ENCODE measurements around the gene ERBB2.
A peak's percentile ranks its signal among the peaks of the same experiment; 100 is the strongest.

Gene ERBB2

DNA sequence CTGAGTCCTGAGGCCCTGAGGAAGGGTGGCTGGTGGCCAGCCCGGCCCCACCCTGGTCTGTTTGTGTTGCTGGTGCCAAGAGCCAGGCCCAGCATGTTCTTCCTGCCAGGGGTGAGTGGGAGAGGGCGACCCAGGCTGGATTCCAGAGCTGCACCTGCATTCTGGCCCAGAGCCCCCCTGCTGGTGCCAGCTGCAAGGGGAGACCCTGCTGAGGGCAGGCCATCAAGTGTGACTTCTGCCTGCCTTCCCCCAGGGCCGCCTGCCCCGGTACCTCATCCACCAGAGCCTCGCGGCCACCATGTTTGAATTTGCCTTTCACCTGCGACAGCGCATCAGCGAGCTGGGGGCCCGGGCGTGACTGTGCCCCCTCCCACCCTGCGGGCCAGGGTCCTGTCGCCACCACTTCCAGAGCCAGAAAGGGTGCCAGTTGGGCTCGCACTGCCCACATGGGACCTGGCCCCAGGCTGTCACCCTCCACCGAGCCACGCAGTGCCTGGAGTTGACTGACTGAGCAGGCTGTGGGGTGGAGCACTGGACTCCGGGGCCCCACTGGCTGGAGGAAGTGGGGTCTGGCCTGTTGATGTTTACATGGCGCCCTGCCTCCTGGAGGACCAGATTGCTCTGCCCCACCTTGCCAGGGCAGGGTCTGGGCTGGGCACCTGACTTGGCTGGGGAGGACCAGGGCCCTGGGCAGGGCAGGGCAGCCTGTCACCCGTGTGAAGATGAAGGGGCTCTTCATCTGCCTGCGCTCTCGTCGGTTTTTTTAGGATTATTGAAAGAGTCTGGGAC lies 37.1 kb upstream of the ERBB2 start:
- ATAC-seq: no peak
- peaks cover 24% of the 10 kb centered on the region for H3K4me1 Mint-ChIP-seq
- H3K36me3 Mint-ChIP-seq (ENCODE audit: low read depth): no peaks in the 10 kb centered on the region
- no peaks in the 10 kb centered on the region for H3K9me3 Mint-ChIP-seq
- H3K27ac Mint-ChIP-seq: no peak overlapping the region
- no peak overlapping the region for H3K4me3 Mint-ChIP-seq
- H3K27me3 Mint-ChIP-seq: peaks cover 13% of the 10 kb centered on the region
- no peak for DNase-seq

DNA sequence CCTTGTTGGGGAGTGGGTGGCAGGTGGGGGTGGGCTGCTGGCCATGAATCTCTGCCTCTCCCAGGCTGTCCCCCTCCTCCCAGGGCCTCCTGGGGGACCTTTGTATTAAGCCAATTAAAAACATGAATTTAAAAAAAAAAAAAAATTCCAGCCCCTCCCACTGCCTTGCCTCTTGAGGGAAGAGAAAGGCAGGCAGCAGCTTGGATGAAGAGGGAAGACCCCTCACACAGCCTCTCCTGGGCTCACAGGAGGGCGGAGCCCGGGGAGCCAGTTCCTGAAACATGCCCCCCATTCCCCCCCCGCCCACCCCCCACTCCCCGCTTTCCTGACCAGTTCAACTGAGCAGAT lies 36.5 kb upstream of the ERBB2 start:
- Mint-ChIP-seq H3K9me3 (no peaks in the 10 kb centered on the region), H3K36me3 (ENCODE audit: low read depth) (no peaks in the 10 kb centered on the region), H3K4me3 (no peak overlapping the region), H3K27ac (no peak overlapping the region), H3K27me3 (peaks cover 13% of the 10 kb centered on the region), H3K4me1 (peaks cover 22% of the 10 kb centered on the region)
- ATAC-seq (no peak), DNase-seq (no peak)

DNA sequence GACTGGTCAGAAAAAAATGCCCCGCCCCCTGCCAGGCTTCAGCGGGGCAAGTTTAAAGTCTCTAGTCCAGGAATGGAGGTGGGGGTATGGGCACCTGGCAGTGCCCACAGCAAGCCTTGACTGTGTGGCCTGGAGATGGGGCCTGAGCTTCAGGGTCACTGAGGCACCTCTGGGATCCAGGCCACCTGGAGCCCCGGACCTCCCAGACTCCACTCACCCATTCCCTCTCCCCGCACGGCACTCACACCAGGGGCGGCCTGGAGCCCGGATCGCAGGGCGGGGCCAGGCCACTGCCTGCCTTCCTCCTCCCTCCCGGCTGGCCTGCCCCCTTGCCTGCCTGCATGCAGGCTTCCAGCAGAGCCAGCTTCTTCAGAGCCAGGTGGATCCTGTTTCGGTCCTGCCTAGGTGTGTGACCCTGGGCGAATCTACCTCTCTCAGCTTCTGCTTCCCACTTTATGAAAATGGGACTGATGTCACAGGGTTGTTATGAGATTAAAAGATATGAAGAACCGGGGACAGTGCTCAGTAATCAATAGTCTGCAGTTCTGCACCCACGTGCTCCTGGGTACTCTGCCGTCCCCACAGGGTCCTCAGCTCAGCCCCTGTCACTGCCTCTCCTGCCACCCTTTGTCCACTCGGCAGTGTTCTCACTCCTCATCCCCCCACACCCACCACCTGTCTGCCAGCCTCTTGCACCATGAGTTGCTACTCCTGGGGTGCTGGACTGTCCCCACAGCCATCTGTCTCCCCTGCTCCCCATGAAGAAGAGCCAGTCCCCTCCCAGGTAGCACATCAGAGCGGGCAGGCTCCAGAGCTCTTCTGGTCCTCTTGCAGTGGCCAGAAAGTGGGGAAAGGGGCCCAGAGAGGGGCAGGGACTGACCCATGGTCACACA lies 35.9 kb upstream of the ERBB2 start:
- no peak overlapping the region for H3K4me3 Mint-ChIP-seq
- no peaks in the 10 kb centered on the region for H3K36me3 Mint-ChIP-seq (ENCODE audit: low read depth)
- peaks cover 17% of the 10 kb centered on the region for H3K27me3 Mint-ChIP-seq
- no peak overlapping the region for H3K27ac Mint-ChIP-seq
- no peak for DNase-seq
- no peak for ATAC-seq
- peaks cover 20% of the 10 kb centered on the region for H3K4me1 Mint-ChIP-seq
- H3K9me3 Mint-ChIP-seq: no peaks in the 10 kb centered on the region

DNA sequence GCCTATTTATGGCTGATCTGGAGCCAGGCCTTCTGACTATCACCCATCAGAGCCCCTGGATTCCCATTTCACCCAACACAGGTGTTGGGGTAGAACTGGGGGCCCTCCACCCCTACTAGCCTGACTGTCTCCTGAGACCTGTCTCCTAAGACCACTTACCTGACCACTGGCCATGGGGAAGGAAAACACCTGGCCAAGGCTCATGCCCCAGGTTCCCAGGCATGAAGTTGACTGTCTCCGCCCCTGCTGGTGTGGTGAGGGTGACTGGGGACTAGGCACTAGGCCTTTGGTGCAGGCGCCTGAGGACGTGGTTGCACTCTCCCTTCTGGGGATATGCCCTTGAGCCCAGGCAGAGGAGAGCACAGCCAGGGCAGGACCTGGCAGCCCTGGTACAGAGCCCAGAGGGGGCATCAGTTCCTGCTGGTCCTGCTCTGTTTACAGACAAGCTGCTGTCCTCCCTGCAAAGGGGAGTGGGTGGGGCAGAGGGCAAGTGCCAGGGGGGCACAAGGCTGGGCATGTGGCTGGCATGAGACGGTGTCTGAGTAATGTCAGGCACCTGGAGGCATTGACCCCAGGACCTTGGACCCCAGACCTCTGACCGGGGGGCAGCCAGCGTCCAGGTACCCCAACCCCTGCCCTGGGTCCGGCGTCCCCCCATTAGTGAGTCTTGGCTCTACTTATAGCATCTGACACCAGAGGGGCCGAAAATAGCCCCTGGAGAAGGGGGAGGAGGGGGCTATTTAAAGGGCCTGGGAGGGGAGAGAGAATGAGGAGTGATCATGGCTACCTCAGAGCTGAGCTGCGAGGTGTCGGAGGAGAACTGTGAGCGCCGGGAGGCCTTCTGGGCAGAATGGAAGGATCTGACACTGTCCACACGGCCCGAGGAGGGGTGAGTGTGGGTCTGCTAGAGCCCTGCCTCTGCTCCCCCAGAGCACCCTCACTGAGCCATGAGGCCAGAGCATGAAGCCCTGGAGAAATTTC lies 35.0 kb upstream of the ERBB2 start, which contains the start of gene TCAP:
TCAP (plus strand) TSS at position 769 of the 981 bp plus-strand sequence; CDS start at position 780, 11 bp downstream.
- Mint-ChIP-seq H3K9me3 (no peaks in the 10 kb centered on the region), H3K27ac (no peak within 1 kb of the TSS), H3K27me3 (peaks cover 19% of the 10 kb centered on the region), H3K36me3 (ENCODE audit: low read depth) (no peaks in the 10 kb centered on the region), H3K4me3 (no peak within 1 kb of the TSS), H3K4me1 (peaks cover 12% of the 10 kb centered on the region)
- ATAC-seq (no peak), DNase-seq (no peak)

DNA sequence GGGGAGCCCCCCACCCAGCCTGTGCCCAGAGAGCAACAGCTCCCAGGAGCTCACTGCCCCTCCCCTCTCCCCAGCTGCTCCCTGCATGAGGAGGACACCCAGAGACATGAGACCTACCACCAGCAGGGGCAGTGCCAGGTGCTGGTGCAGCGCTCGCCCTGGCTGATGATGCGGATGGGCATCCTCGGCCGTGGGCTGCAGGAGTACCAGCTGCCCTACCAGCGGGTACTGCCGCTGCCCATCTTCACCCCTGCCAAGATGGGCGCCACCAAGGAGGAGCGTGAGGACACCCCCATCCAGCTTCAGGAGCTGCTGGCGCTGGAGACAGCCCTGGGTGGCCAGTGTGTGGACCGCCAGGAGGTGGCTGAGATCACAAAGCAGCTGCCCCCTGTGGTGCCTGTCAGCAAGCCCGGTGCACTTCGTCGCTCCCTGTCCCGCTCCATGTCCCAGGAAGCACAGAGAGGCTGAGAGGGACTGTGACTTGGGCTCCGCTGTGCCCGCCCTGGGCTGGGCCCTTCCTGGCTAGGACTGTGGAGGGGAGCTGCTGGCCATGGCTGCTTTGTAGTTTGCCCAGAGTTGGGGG lies 34.1 kb upstream of the ERBB2 start:
- ATAC-seq (no peak), DNase-seq (no peak)
- H3K4me1 Mint-ChIP-seq: peaks cover 10% of the 10 kb centered on the region
- no peaks in the 10 kb centered on the region for H3K36me3 Mint-ChIP-seq (ENCODE audit: low read depth)
- H3K4me3 Mint-ChIP-seq: no peak overlapping the region
- peaks cover 20% of the 10 kb centered on the region for H3K27me3 Mint-ChIP-seq
- no peaks in the 10 kb centered on the region for H3K9me3 Mint-ChIP-seq
- H3K27ac Mint-ChIP-seq: no peak overlapping the region

DNA sequence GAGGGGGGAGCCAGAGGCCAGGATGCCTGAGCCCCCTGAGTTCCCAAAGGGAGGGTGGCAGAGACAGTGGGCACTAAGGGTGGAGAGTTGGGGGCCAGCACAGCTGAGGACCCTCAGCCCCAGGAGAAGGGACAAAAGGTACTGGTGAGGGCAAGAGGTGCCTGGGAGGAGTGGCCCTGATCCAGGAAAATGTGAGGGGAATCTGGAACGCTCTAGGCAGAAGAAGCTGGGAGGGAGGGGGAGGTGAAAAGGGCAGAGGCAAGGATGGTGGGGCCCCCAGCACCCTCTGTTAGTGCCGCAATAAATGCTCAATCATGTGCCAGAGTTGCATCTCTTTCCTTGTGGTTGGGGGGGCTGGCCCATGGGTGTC lies 33.6 kb upstream of the ERBB2 start:
- Mint-ChIP-seq H3K4me1 (peaks cover 10% of the 10 kb centered on the region), H3K27me3 (peaks cover 20% of the 10 kb centered on the region), H3K27ac (no peak overlapping the region), H3K36me3 (ENCODE audit: low read depth) (no peaks in the 10 kb centered on the region), H3K4me3 (no peak overlapping the region), H3K9me3 (no peaks in the 10 kb centered on the region)
- ATAC-seq (no peak), DNase-seq (no peak)

DNA sequence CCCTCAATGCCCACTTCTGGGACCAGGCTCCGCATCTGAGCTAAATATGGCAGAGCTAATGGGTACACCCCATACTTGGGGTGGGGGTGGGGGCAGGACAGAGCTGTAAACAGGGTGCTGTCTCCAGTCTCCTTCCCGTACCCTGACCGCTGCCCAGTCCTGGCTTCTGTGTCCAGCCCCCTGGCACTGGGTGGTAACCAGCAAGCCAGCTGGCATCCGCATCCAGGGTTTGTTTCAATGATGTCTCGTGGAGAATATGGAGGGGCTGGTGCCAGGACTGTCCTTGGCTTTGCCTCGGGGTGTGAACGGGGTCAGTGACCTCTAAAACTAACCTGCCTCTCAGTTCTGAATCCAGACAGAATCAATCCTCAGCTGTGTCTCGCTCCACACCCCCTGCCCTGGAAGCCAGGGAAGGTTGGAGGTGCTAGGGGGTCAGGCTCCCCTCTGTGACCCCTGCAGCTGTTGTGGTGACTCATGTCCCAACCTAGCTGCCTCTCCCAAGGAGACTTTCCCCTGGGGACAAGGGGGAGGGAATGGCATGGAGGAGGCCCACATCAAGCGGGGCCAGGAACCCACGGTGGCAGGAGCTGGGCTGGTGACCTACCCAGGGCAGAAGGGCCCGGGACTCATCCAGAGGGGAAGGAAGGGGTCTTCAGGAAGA lies 33.1 kb upstream of the ERBB2 start:
- H3K27me3 Mint-ChIP-seq: peaks cover 20% of the 10 kb centered on the region
- ATAC-seq (no peak), DNase-seq (no peak)
- peaks cover 11% of the 10 kb centered on the region for H3K4me1 Mint-ChIP-seq
- H3K9me3 Mint-ChIP-seq: no peaks in the 10 kb centered on the region
- no peak overlapping the region for H3K27ac Mint-ChIP-seq
- no peaks in the 10 kb centered on the region for H3K36me3 Mint-ChIP-seq (ENCODE audit: low read depth)
- no peak overlapping the region for H3K4me3 Mint-ChIP-seq

DNA sequence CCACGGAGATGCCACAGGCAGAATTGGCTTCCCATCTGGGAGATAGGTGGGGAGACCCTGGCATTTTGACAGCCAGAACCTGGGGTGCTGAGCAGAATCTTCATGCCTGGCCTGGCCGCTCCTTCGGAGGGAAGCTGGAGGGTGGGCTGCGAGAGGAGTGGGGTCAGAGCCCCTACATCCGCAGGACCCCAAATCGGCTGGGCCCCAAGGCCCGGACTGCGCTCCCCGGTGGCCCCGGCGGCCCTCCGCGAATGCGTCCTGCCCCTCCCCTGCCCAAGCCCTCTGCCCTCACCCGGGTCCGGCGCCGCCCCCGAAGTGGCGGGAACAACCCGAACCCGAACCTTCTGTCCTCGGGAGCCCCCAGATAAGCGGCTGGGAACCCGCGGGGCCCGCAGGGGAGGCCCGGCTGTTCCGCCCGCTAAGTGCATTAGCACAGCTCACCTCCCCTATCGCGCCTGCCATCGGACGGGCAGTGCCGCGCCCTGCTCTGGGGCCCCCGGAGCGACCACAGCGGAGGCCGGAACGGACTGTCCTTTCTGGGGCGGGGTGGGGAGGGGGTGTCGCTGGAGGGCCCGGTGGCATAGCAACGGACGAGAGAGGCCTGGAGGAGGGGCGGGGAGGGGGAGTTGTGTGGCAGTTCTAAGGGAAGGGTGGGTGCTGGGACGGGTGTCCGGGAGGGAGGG lies 32.5 kb upstream of the ERBB2 start:
- Mint-ChIP-seq H3K27ac (no peak overlapping the region), H3K27me3 (peaks cover 20% of the 10 kb centered on the region), H3K36me3 (ENCODE audit: low read depth) (no peaks in the 10 kb centered on the region), H3K4me1 (peaks cover 16% of the 10 kb centered on the region), H3K4me3 (no peak overlapping the region), H3K9me3 (no peaks in the 10 kb centered on the region)
- no peak for ATAC-seq
- no peak for DNase-seq

GRCh38 chr17:39667945-39668924 lies 31.6 kb upstream of the ERBB2 start, which contains the start of gene PNMT:
Gene PNMT (plus strand): TSS chr17:39668453. CDS start chr17:39668476, 23 bp downstream.
- H3K27ac Mint-ChIP-seq: no peak within 1 kb of the TSS
- H3K27me3 Mint-ChIP-seq: peaks cover 20% of the 10 kb centered on the region
- H3K4me1 Mint-ChIP-seq: peaks cover 16% of the 10 kb centered on the region

DNA sequence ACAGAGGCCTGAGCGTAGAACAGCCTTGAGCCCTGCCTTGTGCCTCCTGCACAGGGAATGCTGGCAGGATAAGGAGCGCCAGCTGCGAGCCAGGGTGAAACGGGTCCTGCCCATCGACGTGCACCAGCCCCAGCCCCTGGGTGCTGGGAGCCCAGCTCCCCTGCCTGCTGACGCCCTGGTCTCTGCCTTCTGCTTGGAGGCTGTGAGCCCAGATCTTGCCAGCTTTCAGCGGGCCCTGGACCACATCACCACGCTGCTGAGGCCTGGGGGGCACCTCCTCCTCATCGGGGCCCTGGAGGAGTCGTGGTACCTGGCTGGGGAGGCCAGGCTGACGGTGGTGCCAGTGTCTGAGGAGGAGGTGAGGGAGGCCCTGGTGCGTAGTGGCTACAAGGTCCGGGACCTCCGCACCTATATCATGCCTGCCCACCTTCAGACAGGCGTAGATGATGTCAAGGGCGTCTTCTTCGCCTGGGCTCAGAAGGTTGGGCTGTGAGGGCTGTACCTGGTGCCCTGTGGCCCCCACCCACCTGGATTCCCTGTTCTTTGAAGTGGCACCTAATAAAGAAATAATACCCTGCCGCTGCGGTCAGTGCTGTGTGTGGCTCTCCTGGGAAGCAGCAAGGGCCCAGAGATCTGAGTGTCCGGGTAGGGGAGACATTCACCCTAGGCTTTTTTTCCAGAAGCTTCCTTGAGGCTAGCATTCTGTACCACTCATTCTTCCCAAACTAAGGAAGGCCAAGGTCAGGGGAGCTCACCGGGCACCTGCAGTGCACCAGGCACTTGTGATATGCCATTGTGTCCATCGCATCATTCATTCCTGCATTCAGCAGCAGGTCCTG lies 29.7 kb upstream of the ERBB2 start:
- Mint-ChIP-seq H3K9me3 (no peaks in the 10 kb centered on the region), H3K36me3 (ENCODE audit: low read depth) (no peaks in the 10 kb centered on the region), H3K27me3 (peaks cover 20% of the 10 kb centered on the region), H3K4me1 (peaks cover 14% of the 10 kb centered on the region), H3K27ac (no peak overlapping the region), H3K4me3 (no peak overlapping the region)
- ATAC-seq (no peak), DNase-seq (no peak)

More at GRCh38 chr17:39667945-39668924, 31.6 kb upstream of the ERBB2 start, which contains the start of gene PNMT:
- peak; percentile 71 for ATAC-seq
- Mint-ChIP-seq H3K36me3 (ENCODE audit: low read depth) (no peaks in the 10 kb centered on the region), H3K9me3 (no peaks in the 10 kb centered on the region), H3K4me3 (peak within 1 kb of the TSS; percentile 48)
- DNase-seq: peak; percentile 82

DNA sequence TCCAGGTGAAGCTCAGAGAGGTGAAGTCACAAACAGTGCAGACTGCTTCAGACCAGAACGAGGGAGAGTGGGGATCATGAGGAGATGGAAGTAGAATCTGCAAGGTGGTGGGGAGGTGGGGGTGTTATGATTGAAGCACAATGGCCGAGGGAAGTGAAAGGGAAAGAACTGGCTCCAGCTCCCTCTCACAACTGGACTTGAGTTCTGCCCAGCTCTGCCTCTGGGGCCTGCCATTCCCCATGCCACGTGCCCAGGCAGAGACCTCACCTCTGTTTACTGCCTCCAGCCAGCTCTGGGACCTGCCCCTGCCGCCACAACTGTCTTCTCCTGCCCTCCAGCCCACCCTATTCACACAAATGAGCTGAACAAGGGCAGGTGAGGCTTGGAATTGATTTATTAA lies 29.1 kb upstream of the ERBB2 start:
- H3K27ac Mint-ChIP-seq: no peak overlapping the region
- DNase-seq: no peak
- H3K9me3 Mint-ChIP-seq: no peaks in the 10 kb centered on the region
- H3K4me3 Mint-ChIP-seq: no peak overlapping the region
- peaks cover 19% of the 10 kb centered on the region for H3K27me3 Mint-ChIP-seq
- H3K4me1 Mint-ChIP-seq: peaks cover 20% of the 10 kb centered on the region
- no peaks in the 10 kb centered on the region for H3K36me3 Mint-ChIP-seq (ENCODE audit: low read depth)
- ATAC-seq: no peak
